ENCODE results near the gene CBR1.

Gene CBR1

DNA sequence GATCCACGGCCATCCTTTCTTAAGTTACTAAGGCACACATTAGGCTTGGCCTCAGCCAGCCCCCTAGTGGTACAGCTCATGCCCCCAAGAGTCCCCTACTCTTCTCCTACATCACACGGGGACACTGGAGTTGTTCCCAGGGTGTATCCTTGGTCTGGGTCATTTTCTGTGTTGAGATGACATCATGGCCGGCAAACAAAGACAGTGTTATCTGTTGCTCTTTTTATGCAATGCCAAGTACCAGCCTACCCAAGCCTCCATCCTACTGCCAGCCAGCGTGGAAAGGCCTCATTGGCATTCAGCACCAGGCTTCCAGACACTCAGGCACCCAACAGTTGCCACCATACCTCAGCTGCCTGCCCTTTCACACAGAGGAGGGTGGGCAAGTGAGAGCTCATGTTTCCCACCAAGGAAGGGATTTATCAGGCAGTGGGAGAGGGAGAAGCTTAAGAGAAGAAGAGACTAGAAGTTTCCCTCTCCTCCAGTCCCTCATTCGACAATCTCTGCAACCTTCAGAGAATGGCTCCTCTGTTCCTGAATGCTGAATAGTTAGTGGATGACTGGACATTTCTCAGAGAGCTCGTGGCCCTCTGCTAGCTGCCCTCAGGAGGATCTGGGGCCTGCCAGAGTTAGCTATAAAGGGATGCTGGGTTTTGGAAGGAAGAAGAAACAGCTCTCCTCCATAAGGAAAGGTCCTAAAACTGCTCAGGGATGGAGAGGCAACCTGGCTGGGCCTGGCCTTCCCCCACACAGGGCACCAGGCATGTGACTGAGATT, 17.7 kb downstream of the CBR1 start:
- peak; percentile 31 for DNase-seq
- H3K27ac ChIP-seq = no peak overlapping the region

DNA sequence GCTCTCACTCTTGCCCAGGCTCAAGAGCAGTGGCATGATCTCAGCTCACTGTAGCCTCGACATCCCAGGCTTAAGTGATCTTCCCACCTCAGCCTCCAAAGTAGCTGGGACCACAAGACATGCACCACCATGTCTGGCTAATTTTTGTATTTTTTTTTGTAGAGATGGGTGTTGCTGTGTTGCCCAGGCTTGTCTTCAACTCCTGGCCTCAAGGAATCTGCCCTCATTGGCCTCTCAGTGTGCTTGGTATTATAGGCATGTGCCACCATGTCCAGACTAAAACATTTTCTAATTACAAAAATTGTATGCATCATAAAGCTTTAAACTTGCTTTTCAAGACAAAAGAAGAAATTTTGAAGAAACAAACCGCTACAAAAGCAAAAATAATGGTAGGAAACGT, 20.1 kb downstream of the CBR1 start:
- no peaks in the 10 kb centered on the region for H3K27me3 ChIP-seq (ENCODE audit: insufficient read depth, low read depth, severe bottlenecking)
- DNase-seq = no peak
- no peak overlapping the region for H3K4me3 ChIP-seq (ENCODE audit: low read depth, low read length)
- no peaks in the 10 kb centered on the region for H3K36me3 ChIP-seq
- peaks cover 23% of the 10 kb centered on the region for H3K9me3 ChIP-seq (ENCODE audit: severe bottlenecking)
- TF ChIP-seq, protein P1, sequence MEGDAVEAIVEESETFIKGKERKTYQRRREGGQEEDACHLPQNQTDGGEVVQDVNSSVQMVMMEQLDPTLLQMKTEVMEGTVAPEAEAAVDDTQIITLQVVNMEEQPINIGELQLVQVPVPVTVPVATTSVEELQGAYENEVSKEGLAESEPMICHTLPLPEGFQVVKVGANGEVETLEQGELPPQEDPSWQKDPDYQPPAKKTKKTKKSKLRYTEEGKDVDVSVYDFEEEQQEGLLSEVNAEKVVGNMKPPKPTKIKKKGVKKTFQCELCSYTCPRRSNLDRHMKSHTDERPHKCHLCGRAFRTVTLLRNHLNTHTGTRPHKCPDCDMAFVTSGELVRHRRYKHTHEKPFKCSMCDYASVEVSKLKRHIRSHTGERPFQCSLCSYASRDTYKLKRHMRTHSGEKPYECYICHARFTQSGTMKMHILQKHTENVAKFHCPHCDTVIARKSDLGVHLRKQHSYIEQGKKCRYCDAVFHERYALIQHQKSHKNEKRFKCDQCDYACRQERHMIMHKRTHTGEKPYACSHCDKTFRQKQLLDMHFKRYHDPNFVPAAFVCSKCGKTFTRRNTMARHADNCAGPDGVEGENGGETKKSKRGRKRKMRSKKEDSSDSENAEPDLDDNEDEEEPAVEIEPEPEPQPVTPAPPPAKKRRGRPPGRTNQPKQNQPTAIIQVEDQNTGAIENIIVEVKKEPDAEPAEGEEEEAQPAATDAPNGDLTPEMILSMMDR (IDR thresholded peaks at IDR 0.05; ENCODE audit: low read depth, low read length) = no peak
- no peak overlapping the region for H3K27ac ChIP-seq

More for the DNA sequence above, 17.7 kb downstream of the CBR1 start:
- Histone ChIP-seq H3K9me3 (ENCODE audit: severe bottlenecking) (peaks cover 1% of the 10 kb centered on the region), H3K4me3 (ENCODE audit: low read depth, low read length) (no peak overlapping the region), H3K27me3 (ENCODE audit: insufficient read depth, low read depth, severe bottlenecking) (no peaks in the 10 kb centered on the region), H3K36me3 (no peaks in the 10 kb centered on the region)
- TF ChIP-seq, protein P1 (IDR thresholded peaks at IDR 0.05; ENCODE audit: low read depth, low read length) = peak; percentile 48; the same call in 1 of the 2 replicates

DNA sequence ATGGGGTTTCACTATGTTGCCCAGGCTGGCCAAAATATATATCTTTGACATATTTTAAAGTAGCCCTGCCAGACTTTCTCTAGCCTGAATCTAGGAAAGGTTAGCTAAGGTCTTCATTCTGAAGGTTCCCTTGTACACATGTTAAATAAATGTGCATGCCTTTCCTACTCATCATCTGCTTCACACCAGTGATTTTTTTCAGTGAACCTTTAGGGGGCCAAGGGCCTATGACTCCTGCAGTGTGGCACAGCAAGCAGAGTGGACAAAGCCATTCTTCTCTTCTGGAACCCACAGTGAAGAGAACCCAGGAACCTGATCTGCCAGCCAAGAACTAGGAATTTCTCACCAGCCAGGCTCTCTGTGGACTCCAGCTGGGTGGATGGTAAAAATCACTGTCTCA, 22.9 kb downstream of the CBR1 start:
- H3K36me3 ChIP-seq = no peaks in the 10 kb centered on the region
- no peak for DNase-seq
- no peak overlapping the region for H3K4me3 ChIP-seq (ENCODE audit: low read depth, low read length)
- H3K27me3 ChIP-seq (ENCODE audit: insufficient read depth, low read depth, severe bottlenecking) = no peaks in the 10 kb centered on the region
- H3K9me3 ChIP-seq (ENCODE audit: severe bottlenecking) = peaks cover 28% of the 10 kb centered on the region
- H3K27ac ChIP-seq = no peak overlapping the region
- TF ChIP-seq, protein P1 (IDR thresholded peaks at IDR 0.05; ENCODE audit: low read depth, low read length) = no peak

DNA sequence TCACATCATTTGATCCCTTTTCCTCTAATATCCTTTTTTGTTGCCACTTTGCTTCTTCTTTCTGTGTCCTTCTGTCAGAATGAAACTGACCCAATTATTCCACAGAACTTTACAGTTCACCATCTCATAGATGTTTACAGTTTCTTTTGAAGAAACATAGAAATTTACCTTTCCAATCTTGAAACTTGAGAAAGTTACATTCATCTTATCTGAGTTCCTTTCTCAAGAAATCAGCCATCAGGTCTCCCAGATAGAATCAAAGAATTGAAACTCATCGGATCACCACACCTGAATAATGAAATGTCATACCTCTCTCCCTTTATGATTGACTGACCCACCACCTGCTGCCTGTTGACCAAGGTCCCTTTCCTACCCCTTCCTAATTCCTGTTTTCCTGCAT, 23.7 kb downstream of the CBR1 start:
- peaks cover 28% of the 10 kb centered on the region for H3K9me3 ChIP-seq (ENCODE audit: severe bottlenecking)

DNA sequence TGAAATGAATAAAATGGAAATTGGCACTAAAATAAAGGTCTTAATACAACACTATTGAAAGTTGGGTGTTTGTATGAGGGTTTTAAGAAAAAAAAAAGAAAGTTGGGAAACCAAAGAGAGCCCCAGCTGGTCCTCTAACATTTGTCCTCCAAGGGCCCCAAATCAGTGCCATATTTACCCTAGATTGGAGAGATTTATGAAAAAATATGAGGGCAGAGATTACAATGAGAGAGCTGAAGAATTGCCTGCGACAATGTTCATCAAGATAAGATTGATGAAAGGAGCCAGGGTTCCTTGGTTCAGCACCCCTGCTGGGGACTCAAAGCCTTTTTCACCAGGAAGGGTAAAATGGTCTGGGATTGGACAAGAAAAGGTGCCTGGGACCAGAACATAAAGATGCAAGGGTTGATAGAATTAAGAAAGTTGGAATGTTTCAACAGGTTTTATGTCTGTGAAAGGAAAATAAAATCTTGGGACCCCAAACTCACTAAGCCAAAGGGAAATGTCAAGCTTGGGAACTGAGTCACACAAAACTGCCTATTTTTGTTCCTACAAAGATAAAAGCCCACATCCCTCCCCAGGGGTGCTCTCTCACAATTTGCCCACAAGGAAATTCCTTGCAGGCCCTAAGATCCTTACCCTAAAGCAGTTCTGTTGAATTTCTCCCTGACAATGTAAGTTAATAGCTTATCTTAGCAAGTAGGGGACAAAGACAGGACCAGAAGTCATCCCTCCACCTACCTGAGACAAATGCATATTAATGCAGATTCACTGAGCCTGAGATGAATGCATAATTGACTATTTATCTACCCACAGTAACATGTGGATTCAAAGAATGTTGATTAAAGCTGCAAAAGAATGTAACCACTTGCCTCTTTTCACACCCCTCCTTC, 26.8 kb downstream of the CBR1 start:
- H3K27ac ChIP-seq = no peak overlapping the region
- DNase-seq = no peak
- H3K36me3 ChIP-seq = no peaks in the 10 kb centered on the region
- H3K4me3 ChIP-seq (ENCODE audit: low read depth, low read length) = no peak overlapping the region
- H3K27me3 ChIP-seq (ENCODE audit: insufficient read depth, low read depth, severe bottlenecking) = no peaks in the 10 kb centered on the region
- TF ChIP-seq, protein P1 (IDR thresholded peaks at IDR 0.05; ENCODE audit: low read depth, low read length) = no peak
- H3K9me3 ChIP-seq (ENCODE audit: severe bottlenecking) = peaks cover 28% of the 10 kb centered on the region

More for the DNA sequence above, 23.7 kb downstream of the CBR1 start:
- no peak for DNase-seq
- TF ChIP-seq, protein P1 (IDR thresholded peaks at IDR 0.05; ENCODE audit: low read depth, low read length) = no peak
- Histone ChIP-seq H3K27me3 (ENCODE audit: insufficient read depth, low read depth, severe bottlenecking) (no peaks in the 10 kb centered on the region), H3K27ac (no peak overlapping the region), H3K4me3 (ENCODE audit: low read depth, low read length) (no peak overlapping the region), H3K36me3 (no peaks in the 10 kb centered on the region)

All from WERI-Rb-1 (cell line).